HG03457 (cell line): ENCODE data around the gene C6orf47.

ENCODE experiments used
- ATAC-seq: cut with Tn5 transposase; IDR thresholded peaks from one replicate; pipeline ENCODE4 v1.9.1; 2021; ENCODE audit warnings: moderate number of reproducible peaks; ENCODE audit not compliant: unreplicated experiment

Gene C6orf47

DNA sequence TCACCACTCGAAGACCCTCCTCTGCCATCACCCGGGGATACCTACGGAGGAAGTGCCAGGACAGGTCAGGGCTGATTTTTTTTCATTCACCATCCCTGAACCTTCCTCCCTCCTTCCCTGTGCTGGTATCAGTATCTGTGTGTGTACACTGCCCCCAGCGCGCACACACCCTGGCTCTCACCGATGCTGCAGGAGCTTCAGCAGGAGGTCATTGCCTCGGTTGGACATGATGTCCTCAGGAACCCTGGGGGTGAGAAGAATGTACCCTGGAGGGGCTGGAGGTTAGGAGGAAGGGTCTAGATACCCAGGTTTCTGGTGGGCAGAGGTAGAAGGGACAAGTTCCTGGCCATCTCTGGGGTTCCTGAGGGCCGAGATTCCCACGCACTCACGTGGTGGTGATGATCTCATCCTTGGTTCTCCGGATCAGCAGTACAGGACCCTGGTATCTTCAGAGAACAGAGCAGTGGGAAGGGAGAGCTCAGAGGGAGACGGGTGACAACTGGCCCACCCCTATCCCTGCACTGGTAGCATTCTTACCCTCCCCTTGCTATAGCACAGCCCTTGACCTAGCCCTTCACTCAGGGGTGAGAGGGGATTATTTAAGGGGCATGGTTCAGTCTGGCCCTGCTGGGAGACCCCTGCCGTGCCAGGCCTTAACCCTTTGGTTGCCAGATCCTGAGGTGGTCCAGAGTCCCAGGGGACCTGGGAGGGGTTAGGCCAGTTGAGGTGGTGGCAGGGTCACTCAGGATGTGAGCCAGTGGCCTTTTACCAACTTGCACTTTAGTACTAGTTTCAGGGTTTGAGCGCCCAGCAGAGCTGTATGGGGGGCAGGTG lies 27.5 kb upstream of the C6orf47 start:
- ATAC-seq: no peak

- no peak for ATAC-seq
Measured at GRCh38 chr6:31687321-31687720, 26.7 kb upstream of the C6orf47 start.

DNA sequence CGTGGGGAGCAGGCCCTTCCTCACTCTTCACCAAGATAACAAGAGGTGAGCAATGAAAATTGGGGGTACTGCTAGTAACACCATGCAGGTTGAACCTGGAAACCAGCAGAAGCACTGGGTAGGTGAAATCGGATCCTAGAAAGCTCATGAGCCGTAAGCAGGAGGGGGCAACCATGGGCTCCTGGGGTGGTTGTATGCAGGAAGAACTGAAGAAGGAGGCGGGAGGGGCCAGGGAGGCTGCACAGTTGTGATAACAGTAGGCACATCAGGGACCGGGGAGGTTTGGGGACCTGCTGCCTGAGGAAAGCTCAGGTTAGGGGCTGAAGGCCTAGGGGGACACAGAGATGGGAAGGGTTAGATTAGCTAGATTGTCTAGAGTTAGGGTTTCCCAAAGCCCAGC lies 25.9 kb upstream of the C6orf47 start:
- no peak for ATAC-seq

DNA sequence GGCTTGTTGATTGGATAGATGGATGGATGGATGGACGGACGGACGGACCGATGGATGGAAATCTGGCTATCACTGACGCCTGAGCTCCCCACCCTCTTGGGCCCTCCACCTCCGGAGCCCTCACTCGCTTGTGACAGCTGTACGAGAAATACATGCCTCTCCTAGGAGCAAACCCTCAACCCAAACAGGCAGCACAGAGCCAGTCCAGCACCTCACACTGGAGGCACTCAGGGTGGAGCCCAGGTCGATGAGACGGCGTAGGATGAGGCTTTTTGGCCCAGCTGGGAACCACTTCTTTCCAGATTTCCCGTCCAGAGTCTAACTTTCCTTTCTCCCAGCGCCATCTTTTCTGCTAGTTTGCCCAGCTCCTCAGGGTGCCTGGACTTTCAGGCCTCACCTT lies 23.0 kb upstream of the C6orf47 start:
- ATAC-seq: no peak

- ATAC-seq: no peak
Measured at GRCh38 chr6:31681135-31681671, 20.6 kb upstream of the C6orf47 start.

- ATAC-seq: no peak
Measured at GRCh38 chr6:31680226-31681134, 19.9 kb upstream of the C6orf47 start, which contains the start of gene LY6G5C. Gene LY6G5C (minus strand): TSS chr6:31681067. CDS start chr6:31680373, 694 bp downstream.

DNA sequence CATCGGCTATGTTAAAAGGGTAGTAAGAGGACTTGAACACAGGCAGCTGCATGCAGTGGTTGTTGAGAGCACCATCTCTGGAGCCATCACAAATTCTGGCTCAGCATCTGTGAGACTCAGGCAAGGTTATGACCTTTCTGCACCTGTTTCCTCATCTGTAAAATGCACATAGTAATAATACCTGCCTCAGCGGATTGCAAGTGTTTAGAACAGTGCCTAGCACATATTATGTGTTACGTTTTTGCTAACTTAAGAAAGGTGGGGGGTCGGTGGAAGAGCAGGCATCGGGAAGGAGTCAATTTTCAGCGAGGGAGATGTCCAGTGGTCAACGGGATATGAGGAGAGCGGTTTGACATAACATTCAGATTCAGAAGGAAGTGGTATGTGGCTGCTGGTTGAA lies 17.4 kb upstream of the C6orf47 start:
- ATAC-seq: no peak

DNA sequence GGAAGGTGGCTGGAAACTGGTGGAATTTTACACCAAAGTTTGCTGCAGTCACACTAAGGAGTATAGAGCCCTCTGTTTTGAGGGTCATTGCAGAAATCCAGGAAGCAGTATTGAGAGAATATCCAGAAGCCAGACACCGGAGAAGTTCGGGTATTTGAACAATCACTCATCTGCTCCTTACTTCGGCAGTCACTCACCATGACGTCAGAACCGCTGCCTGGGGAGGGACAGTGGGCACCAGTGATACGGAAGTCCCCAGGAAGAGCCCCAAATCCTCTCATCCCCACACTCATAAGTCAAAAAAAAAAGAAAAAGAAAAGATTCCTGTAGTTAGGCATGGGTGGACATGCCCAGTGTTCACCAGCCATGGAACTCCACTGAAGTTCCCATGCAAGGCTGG lies 16.3 kb upstream of the C6orf47 start:
- ATAC-seq: no peak

- ATAC-seq: no peak
Measured at GRCh38 chr6:31676322-31676903, 15.8 kb upstream of the C6orf47 start.

GRCh38 chr6:31669676-31670075 lies 9.1 kb upstream of the C6orf47 start, which contains the start of gene LY6G5B:
Gene LY6G5B (plus strand): TSS chr6:31669976. CDS start chr6:31670951, 975 bp downstream.
- no peak for ATAC-seq

DNA sequence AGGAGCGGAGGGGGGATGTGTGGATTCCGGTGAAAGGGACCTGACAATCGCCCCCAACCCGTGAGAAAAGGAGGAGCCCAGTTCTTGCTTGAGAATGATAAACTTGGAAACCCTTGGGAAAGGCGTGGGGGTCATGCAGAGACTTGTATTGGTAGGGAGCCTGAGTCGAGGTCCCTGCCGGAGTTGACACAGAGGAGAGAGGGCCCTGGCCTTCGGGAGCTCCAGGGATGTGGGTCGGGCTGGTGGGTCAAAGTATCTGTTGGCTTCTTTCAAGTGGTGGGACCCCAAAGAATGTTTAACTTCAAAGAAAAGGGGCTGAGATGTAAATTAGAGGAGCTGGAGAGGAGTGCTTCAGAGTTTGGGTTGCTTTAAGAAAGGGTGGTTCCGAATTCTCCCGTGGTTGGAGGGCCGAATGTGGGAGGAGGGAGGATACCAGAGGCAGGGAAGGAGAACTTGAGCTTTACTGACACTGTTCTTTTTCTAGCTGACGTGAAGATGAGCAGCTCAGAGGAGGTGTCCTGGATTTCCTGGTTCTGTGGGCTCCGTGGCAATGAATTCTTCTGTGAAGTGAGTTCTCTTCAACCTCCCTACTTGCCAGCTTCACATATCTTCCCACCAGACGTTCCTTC lies 5.9 kb upstream of the C6orf47 start:
- no peak for ATAC-seq

DNA sequence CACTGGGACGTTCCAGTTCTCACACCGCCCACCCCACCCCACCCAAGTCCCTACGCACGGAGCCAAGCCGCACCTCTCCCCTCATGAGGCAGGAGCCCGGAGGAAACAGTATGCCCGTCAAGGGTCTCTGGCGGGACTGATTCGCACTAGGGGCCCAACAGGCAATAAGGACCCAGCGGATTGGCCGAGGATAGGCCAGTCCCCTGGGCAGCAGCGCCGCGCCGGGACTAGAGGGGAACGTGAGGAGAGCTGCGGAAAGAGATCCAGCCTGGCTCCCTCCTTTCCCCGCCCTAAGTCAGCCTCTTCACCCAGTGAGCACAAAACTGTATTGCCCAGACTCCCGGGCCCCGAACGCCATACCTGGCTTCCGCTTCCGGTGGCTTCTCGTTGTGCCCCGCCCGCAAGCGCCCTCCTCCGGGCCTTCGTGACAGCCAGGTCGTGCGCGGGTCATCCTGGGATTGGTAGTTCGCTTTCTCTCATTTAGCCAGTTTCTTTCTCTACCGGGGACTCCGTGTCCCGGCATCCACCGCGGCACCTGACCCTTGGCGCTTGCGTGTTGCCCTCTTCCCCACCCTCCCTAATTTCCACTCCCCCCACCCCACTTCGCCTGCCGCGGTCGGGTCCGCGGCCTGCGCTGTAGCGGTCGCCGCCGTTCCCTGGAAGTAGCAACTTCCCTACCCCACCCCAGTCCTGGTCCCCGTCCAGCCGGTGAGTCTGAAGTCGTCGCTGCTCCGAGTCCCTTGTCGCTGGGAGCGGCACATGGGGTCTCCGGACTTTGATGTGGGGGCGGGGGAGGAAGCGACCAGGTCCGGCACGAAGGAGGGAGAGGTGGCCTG lies 5.1 kb upstream of the C6orf47 start, which contains the start of gene CSNK2B:
CSNK2B (plus strand) TSS at position 580 of the 836 bp plus-strand sequence. CDS start 752 bp downstream, outside the sequence.
- ATAC-seq: peak; percentile 54

DNA sequence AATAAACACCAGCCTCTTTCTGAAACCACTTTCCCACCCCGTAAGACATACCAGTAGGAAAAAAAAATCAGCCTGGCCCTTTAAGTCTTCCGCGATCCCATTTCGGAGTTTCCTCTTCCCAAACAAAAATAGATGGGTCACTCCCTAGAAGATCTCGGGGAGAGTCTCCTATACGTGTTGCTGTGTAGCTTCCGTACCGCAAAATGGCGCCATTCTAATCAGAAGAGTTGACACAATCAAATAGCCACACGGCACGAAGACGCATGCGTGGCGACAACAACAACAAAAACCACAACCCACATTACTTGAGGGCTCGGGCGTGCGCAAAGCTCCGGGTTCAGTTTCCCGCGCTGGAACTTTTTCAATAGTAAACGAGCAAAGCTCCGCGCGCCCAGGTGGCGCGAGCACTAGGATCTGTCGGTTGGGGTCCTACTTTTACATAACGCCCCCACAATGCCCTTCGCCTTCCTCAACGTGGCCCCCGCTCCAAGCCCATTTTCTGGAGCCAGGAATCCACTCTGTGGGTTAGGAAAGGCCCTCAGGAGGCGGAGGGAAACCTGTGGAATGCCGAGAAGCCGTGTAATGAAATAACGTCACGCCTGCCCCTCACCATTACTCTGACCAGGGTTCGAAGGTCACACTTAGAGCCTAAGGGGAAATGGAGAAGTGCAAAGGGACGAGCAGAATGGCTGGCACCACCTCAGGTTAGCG lies 4.4 kb upstream of the C6orf47 start, which contains the start of gene GPANK1:
GPANK1 (minus strand) TSS at position 208 of the 711 bp plus-strand sequence. CDS start 519 bp downstream, outside the sequence.
- ATAC-seq: peak; percentile 0

GRCh38 chr6:31663961-31664789 lies 3.6 kb upstream of the C6orf47 start:
- ATAC-seq: no peak

- ATAC-seq: no peak
Measured at GRCh38 chr6:31663126-31663960, 2.8 kb upstream of the C6orf47 start.

DNA sequence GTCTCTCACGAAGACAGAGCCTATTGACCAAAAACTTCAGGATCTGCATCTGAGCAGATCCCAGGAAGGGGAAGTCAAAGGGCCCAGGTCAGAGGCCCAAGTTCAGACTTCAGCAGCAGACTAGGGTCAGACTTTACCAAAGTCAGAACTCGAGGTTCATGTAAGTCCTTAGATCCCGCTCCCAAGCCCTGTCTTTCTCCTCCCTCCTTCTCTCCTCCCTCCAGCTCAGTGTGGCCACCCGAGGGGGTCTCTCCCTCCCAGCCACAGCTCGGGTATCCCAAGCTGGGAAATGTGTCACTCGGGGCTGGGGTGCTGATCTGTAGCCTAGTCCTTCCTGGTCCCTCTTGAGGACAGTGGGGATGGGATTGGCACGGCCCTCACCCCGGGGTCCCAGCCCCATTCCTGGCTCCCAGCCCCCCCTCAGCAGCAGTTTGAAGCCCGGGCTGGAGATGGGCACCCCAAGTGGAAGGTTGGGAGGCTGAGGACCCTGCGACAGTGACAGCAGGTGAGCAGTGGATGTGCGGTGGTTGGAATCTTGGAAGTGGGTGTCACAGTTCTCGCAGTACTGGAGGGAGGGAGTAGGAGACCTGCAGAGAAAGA lies 1.6 kb upstream of the C6orf47 start:
- ATAC-seq: no peak
